ENCODE results near the gene CDKL4. TPM values are rescaled to one million over a fixed set of nuclear protein-coding genes. Genes with fewer than 3 reads are reported as not detected.
A peak's percentile ranks its signal among the peaks of the same experiment; 100 is the strongest.
"Not testable (repeated sequence)": the region's sequence is repeated elsewhere in the genome, so short reads cannot be mapped to it uniquely, and the experiment has no call there.

CDKL4 gene
- total and polyA plus RNA-seq, 2 of the 13 experiments (the other 11 are each of a cell fraction or from before 2014, with no cell fraction given) = 0.29 to 0.50 TPM

GRCh38 chr2:39172047-39172706 is 71.6 kb downstream of the CDKL4 start:
- intact Hi-C loops (cut with micrococcal nuclease; ENCODE audit: unreplicated experiment); DNase-seq (ENCODE audit: low spot score); H3K9me3 ChIP-seq (ENCODE audit: low read length); in situ Hi-C loops (cut with HindIII; ENCODE audit: extremely low pct_ligation_motif_present, low pct_unique_long_range_greater_than_20kb); H4K20me1 ChIP-seq (ENCODE audit: insufficient read depth, low read length); CTCF ChIA-PET (ENCODE audit: low intra/inter-chr PET ratio, low total read pairs); BruUV-seq (replicated peaks); H3K9ac ChIP-seq (ENCODE audit: insufficient read depth, low read depth, low read length); H2AFZ ChIP-seq (ENCODE audit: low read length); H3K4me3 ChIP-seq (replicated peaks in 1 of 3; ENCODE audit: insufficient read depth in 1 of 3, low read depth in 2 of 3, low read length in 3 of 3); H3K36me3 ChIP-seq (replicated peaks in 1 of 2; ENCODE audit: control insufficient read depth in 1 of 2, insufficient read depth in 2 of 2, low read length in 2 of 2); H3K79me2 ChIP-seq (ENCODE audit: insufficient read depth, low read length); FAIRE-seq; H3K27ac ChIP-seq (ENCODE audit: extremely low read length, insufficient read depth, low read length); H3K27me3 ChIP-seq (ENCODE audit: control insufficient read depth in 1 of 2, insufficient read depth in 2 of 2, low read length in 2 of 2); TF ChIP-seq LCORL (IDR thresholded peaks at IDR 0.05): not testable (repeated sequence)
- Histone ChIP-seq H3K4me2 (ENCODE audit: low read depth, low read length) (0 out of 2 replicates have a peak overlapping the region, but pooled peaks have one; percentile 29), H3K4me1 (ENCODE audit: insufficient read depth, low read length) (peaks cover 22% of the 10 kb centered on the region)
- POLR2A ChIA-PET = interaction anchor here (1.2 kb wide), 1 partner anchor 51 kb away, joined by 3 read pairs; the partner anchor contains the start of gene SOS1
- ATAC-seq = peak; percentile 53
- TF ChIP-seq CEBPB (IDR thresholded peaks at IDR 0.05; ENCODE audit: borderline replicate concordance, low read depth, low read length) = peak; percentile 42; the same call in 1 of the 2 replicates
- 0 out of 2 replicates have a peak, but pooled peaks have one; percentile 28 for TF ChIP-seq KDM5B (CRISPR knock-in tag; IDR thresholded peaks at IDR 0.05; ENCODE audit: borderline replicate concordance)
- peak; percentile 75 for TF ChIP-seq ZNF770 (CRISPR knock-in tag; IDR thresholded peaks at IDR 0.05)
- TF ChIP-seq TEAD3 (CRISPR knock-in tag; optimal IDR thresholded peaks at IDR 0.05; ENCODE audit: borderline replicate concordance) = peak; percentile 62
- TF ChIP-seq CEBPG (CRISPR knock-in tag; IDR thresholded peaks at IDR 0.05) = peak; percentile 54
- 0 out of 2 replicates have a peak, but pooled peaks have one; percentile 39 for TF ChIP-seq LCORL (CRISPR knock-in tag; IDR thresholded peaks at IDR 0.05)
- 56% methylated on average over 10 of the region's 10 CpGs for WGBS (ENCODE audit: low lambda C conversion rate)

Measured in HepG2 (cell line).